Stomach (tissue), 4 donors: ENCODE measurements around the gene STRIP1.

ENCODE experiments used
- POLR2A ChIP-seq, 4 donors: fragments of 450-650 bp; IDR thresholded peaks; one replicate each; pipeline ENCODE4 v1.6.1; 2016; ENCODE audit warnings: antibody characterized with exemption in 4 of 4, control low read depth in 2 of 4, mild to moderate bottlenecking in 1 of 4, moderate library complexity in 1 of 4
- TF ChIP-seq, protein P1 (sequence below), 7 experiments: fragments of 450-650 bp in 4 of 7; fragments of 200-600 bp in 3 of 7; sonication (generic) in 3 of 7; IDR thresholded peaks; one replicate each; pipeline ENCODE4 v1.5.1; 2016 to 2019; ENCODE audit warnings: antibody characterized with exemption in 7 of 7, control low read depth in 2 of 7, mild to moderate bottlenecking in 1 of 7

DNA sequence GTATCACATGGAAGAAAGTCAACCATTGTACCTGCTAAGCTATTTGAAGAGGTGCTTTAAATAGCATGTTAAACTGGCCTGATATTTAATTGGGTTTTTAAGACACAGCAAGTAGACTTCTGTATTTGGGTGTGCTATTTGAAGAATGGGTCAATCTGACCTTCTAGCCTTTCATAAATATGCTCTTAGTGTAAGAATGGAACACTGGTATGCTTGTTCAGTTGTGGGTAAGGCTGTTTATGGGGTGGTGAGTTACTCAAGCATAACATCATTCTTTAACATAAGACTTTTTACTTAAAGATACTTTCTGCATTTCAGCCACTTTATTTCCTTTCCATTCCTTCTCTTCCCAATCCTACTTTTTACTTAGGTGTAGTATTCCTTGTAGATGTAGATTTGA lies 28.5 kb upstream of the STRIP1 start:
- TF ChIP-seq, protein P1, sequence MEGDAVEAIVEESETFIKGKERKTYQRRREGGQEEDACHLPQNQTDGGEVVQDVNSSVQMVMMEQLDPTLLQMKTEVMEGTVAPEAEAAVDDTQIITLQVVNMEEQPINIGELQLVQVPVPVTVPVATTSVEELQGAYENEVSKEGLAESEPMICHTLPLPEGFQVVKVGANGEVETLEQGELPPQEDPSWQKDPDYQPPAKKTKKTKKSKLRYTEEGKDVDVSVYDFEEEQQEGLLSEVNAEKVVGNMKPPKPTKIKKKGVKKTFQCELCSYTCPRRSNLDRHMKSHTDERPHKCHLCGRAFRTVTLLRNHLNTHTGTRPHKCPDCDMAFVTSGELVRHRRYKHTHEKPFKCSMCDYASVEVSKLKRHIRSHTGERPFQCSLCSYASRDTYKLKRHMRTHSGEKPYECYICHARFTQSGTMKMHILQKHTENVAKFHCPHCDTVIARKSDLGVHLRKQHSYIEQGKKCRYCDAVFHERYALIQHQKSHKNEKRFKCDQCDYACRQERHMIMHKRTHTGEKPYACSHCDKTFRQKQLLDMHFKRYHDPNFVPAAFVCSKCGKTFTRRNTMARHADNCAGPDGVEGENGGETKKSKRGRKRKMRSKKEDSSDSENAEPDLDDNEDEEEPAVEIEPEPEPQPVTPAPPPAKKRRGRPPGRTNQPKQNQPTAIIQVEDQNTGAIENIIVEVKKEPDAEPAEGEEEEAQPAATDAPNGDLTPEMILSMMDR (IDR thresholded peaks at IDR 0.05), result no peak
- TF ChIP-seq POLR2A (IDR thresholded peaks at IDR 0.05), result no peak
